Measurements from ENCODE around the gene TECTB. TPM values are rescaled to one million over a fixed set of nuclear protein-coding genes. Genes with fewer than 3 reads are reported as not detected.

Gene TECTB
- total RNA-seq, 1 donor from 2014 or later = not detected

- Histone ChIP-seq H3K27me3 (ENCODE audit: insufficient read depth, low read length) (peaks cover 8% of the 10 kb centered on the region), H3K9ac (ENCODE audit: low read length) (no peak overlapping the region), H3K79me2 (ENCODE audit: insufficient read depth, low read length) (no peaks in the 10 kb centered on the region), H3K27ac (ENCODE audit: low read depth, low read length) (no peak overlapping the region), H3K9me3 (ENCODE audit: insufficient read depth, low read depth, low read length) (no peaks in the 10 kb centered on the region), H3K4me1 (ENCODE audit: insufficient read depth, low read length) (no peaks in the 10 kb centered on the region), H3K36me3 (ENCODE audit: insufficient read depth, low read length) (no peaks in the 10 kb centered on the region), H4K20me1 (ENCODE audit: insufficient read depth, low read length) (no peaks in the 10 kb centered on the region), H3K4me3 (ENCODE audit: insufficient read depth, low read depth, low read length) (no peak overlapping the region), H2AFZ (ENCODE audit: low read depth, low read length) (no peak overlapping the region), H3K4me2 (ENCODE audit: low read length) (no peak overlapping the region)
- no peak overlapping the region for H3K27ac Mint-ChIP-seq (ENCODE audit: unreplicated experiment)
- H3K4me1 Mint-ChIP-seq (ENCODE audit: low read depth, unreplicated experiment) = peaks cover 3% of the 10 kb centered on the region
- H3K4me3 Mint-ChIP-seq (ENCODE audit: unreplicated experiment) = no peak overlapping the region
- FAIRE-seq = no peak
- H3K9me3 Mint-ChIP-seq (ENCODE audit: unreplicated experiment) = peaks cover 2% of the 10 kb centered on the region
- no peaks in the 10 kb centered on the region for H3K36me3 Mint-ChIP-seq (ENCODE audit: low read depth, unreplicated experiment)
- TF ChIP-seq EZH2 (IDR thresholded peaks at IDR 0.05; ENCODE audit: insufficient read depth, low read length) = no peak
- TF ChIP-seq CTCF (IDR thresholded peaks at IDR 0.05; ENCODE audit: insufficient read depth, low read depth, low read length) = no peak
- peaks cover 7% of the 10 kb centered on the region for H3K27me3 Mint-ChIP-seq (ENCODE audit: low read depth, unreplicated experiment)
- no peak for DNase-seq (ENCODE audit: low read depth)
Measured at GRCh38 chr10:112327678-112328077, 44.5 kb downstream of the TECTB start.

GRCh38 chr10:112330162-112330561 is 47.0 kb downstream of the TECTB start:
- Histone ChIP-seq H3K4me1 (ENCODE audit: insufficient read depth, low read length) (no peaks in the 10 kb centered on the region), H3K27me3 (ENCODE audit: insufficient read depth, low read length) (peaks cover 2% of the 10 kb centered on the region), H3K4me3 (ENCODE audit: insufficient read depth, low read depth, low read length) (no peak overlapping the region), H3K9me3 (ENCODE audit: insufficient read depth, low read depth, low read length) (no peaks in the 10 kb centered on the region), H4K20me1 (ENCODE audit: insufficient read depth, low read length) (no peaks in the 10 kb centered on the region), H3K36me3 (ENCODE audit: insufficient read depth, low read length) (no peaks in the 10 kb centered on the region), H2AFZ (ENCODE audit: low read depth, low read length) (no peak overlapping the region), H3K79me2 (ENCODE audit: insufficient read depth, low read length) (no peaks in the 10 kb centered on the region), H3K27ac (ENCODE audit: low read depth, low read length) (no peak overlapping the region), H3K4me2 (ENCODE audit: low read length) (no peak overlapping the region), H3K9ac (ENCODE audit: low read length) (no peak overlapping the region)
- FAIRE-seq (no peak), DNase-seq (ENCODE audit: low read depth) (no peak)
- Mint-ChIP-seq H3K4me1 (ENCODE audit: low read depth, unreplicated experiment) (peaks cover 6% of the 10 kb centered on the region), H3K27me3 (ENCODE audit: low read depth, unreplicated experiment) (peaks cover 5% of the 10 kb centered on the region), H3K4me3 (ENCODE audit: unreplicated experiment) (no peak overlapping the region), H3K36me3 (ENCODE audit: low read depth, unreplicated experiment) (no peaks in the 10 kb centered on the region), H3K9me3 (ENCODE audit: unreplicated experiment) (peaks cover 2% of the 10 kb centered on the region), H3K27ac (ENCODE audit: unreplicated experiment) (no peak overlapping the region)
- TF ChIP-seq EZH2 (IDR thresholded peaks at IDR 0.05; ENCODE audit: insufficient read depth, low read length) (no peak), CTCF (IDR thresholded peaks at IDR 0.05; ENCODE audit: insufficient read depth, low read depth, low read length) (no peak)

GRCh38 chr10:112330607-112331160 is 47.5 kb downstream of the TECTB start:
- Mint-ChIP-seq H3K27me3 (ENCODE audit: low read depth, unreplicated experiment) (peaks cover 5% of the 10 kb centered on the region), H3K4me1 (ENCODE audit: low read depth, unreplicated experiment) (peaks cover 6% of the 10 kb centered on the region), H3K27ac (ENCODE audit: unreplicated experiment) (no peak overlapping the region), H3K4me3 (ENCODE audit: unreplicated experiment) (no peak overlapping the region), H3K36me3 (ENCODE audit: low read depth, unreplicated experiment) (no peaks in the 10 kb centered on the region), H3K9me3 (ENCODE audit: unreplicated experiment) (peaks cover 2% of the 10 kb centered on the region)
- Histone ChIP-seq H2AFZ (ENCODE audit: low read depth, low read length) (no peak overlapping the region), H3K4me3 (ENCODE audit: insufficient read depth, low read depth, low read length) (no peak overlapping the region), H4K20me1 (ENCODE audit: insufficient read depth, low read length) (no peaks in the 10 kb centered on the region), H3K4me1 (ENCODE audit: insufficient read depth, low read length) (no peaks in the 10 kb centered on the region), H3K36me3 (ENCODE audit: insufficient read depth, low read length) (no peaks in the 10 kb centered on the region), H3K9me3 (ENCODE audit: insufficient read depth, low read depth, low read length) (no peaks in the 10 kb centered on the region), H3K4me2 (ENCODE audit: low read length) (no peak overlapping the region), H3K27ac (ENCODE audit: low read depth, low read length) (no peak overlapping the region), H3K27me3 (ENCODE audit: insufficient read depth, low read length) (peaks cover 2% of the 10 kb centered on the region), H3K9ac (ENCODE audit: low read length) (no peak overlapping the region), H3K79me2 (ENCODE audit: insufficient read depth, low read length) (no peaks in the 10 kb centered on the region)
- TF ChIP-seq CTCF (IDR thresholded peaks at IDR 0.05; ENCODE audit: insufficient read depth, low read depth, low read length) (no peak), EZH2 (IDR thresholded peaks at IDR 0.05; ENCODE audit: insufficient read depth, low read length) (no peak)
- FAIRE-seq (no peak), DNase-seq (ENCODE audit: low read depth) (no peak)
